Caco-2 (cell line): ENCODE measurements around the gene LCMT2. TPM values are rescaled to one million over a fixed set of nuclear protein-coding genes. Genes with fewer than 3 reads are reported as not detected.

Source experiments
- BruUV-seq: library from RNA; stranded (reverse); fragments of 400-500 nt; replicated peaks from 2 replicates; lab custom pipeline; 2021; lab: Mats Ljungman, UMichigan
- CTCF ChIA-PET: fragments of 300-600 bp; sonication (Branson Sonifier 250); formaldehyde crosslinking; loops from one replicate; lab custom pipeline; 2022; ENCODE audit warnings: antibody characterized with exemption; lab: Charles Lee
- POLR2A ChIA-PET: fragments of 300-600 bp; sonication (Branson Sonifier 250); formaldehyde crosslinking; loops from one replicate; lab custom pipeline; 2022; ENCODE audit warnings: antibody characterized with exemption; lab: Charles Lee
- DNase-seq, 2 experiments: peaks; one replicate each; pipeline versions ENCODE4 v3.0.0 to v3.0.0-alpha.2; 2020 to 2022
- H3K27me3 ChIP-seq: replicated peaks from 2 replicates; pipeline ENCODE4 v1.6.0; 2011; ENCODE audit warnings: low read length; ENCODE audit not compliant: control insufficient read depth, insufficient read depth
- H3K36me3 ChIP-seq: 2 replicates; pipeline ENCODE4 v1.5.1; 2011; ENCODE audit warnings: low read length; ENCODE audit not compliant: control insufficient read depth, insufficient read depth
- H3K4me1 ChIP-seq: fragments of 250-450 bp; sonication (Bioruptor Pico); 2 replicates; pipeline ENCODE4 v1.5.1; 2020; ENCODE audit warnings: mild to moderate bottlenecking
- H3K4me3 ChIP-seq: 2 replicates; pipeline ENCODE4 v1.5.1; 2011; ENCODE audit warnings: low read depth, mild to moderate bottlenecking, control low read depth, low read length
- H3K9me3 ChIP-seq: fragments of 250-450 bp; sonication (Bioruptor Pico); 2 replicates; pipeline ENCODE4 v1.5.1; 2020; ENCODE audit warnings: mild to moderate bottlenecking, moderate library complexity
- H3K27ac Mint-ChIP-seq: one replicate; pipeline ENCODE4 v1.8.0; 2022; ENCODE audit warnings: mixed read lengths; ENCODE audit not compliant: unreplicated experiment
- H3K27me3 Mint-ChIP-seq: one replicate; pipeline ENCODE4 v1.8.0; 2022; ENCODE audit warnings: mixed read lengths; ENCODE audit not compliant: insufficient read depth, unreplicated experiment
- H3K36me3 Mint-ChIP-seq: one replicate; pipeline ENCODE4 v1.8.0; 2022; ENCODE audit warnings: mild to moderate bottlenecking, mixed read lengths; ENCODE audit not compliant: insufficient read depth, unreplicated experiment
- H3K4me1 Mint-ChIP-seq: one replicate; pipeline ENCODE4 v1.8.0; 2022; ENCODE audit warnings: low read depth, mixed read lengths; ENCODE audit not compliant: unreplicated experiment
- H3K4me3 Mint-ChIP-seq: one replicate; pipeline ENCODE4 v1.8.0; 2022; ENCODE audit warnings: mild to moderate bottlenecking, moderate library complexity, mixed read lengths; ENCODE audit not compliant: unreplicated experiment
- H3K9me3 Mint-ChIP-seq: one replicate; pipeline ENCODE4 v1.8.0; 2022; ENCODE audit warnings: mixed read lengths; ENCODE audit not compliant: unreplicated experiment
- intact Hi-C: fragments of 100-400 bp; cut with micrococcal nuclease; formaldehyde crosslinking; loops from one replicate; pipeline ENCODE4 v1.10.0; 2022; ENCODE audit not compliant: unreplicated experiment
- total RNA-seq: library from RNA; stranded (reverse); gene quantifications from 2 replicates; pipeline ENCODE4 v1.2.3, GENCODE V29; 2022
- TF ChIP-seq, protein P1 (sequence below), 2 experiments: fragments of 200-600 bp in 1 of 2; IDR thresholded peaks; 1 replicate in 1 of 2; 2 replicates in 1 of 2; pipeline versions ENCODE4 v1.5.1 to v1.8.0; 2011 to 2022; ENCODE audit warnings: antibody characterized with exemption in 1 of 2, control low read depth in 1 of 2, inconsistent platforms in 1 of 2, low read depth in 1 of 2, low read length in 1 of 2, mild to moderate bottlenecking in 1 of 2, moderate library complexity in 1 of 2; ENCODE audit not compliant: insufficient read depth in 1 of 2, severe bottlenecking in 1 of 2, unreplicated experiment in 1 of 2

LCMT2 gene
- total RNA-seq, 1 experiment from 2014 or later = 7.9 TPM

DNA sequence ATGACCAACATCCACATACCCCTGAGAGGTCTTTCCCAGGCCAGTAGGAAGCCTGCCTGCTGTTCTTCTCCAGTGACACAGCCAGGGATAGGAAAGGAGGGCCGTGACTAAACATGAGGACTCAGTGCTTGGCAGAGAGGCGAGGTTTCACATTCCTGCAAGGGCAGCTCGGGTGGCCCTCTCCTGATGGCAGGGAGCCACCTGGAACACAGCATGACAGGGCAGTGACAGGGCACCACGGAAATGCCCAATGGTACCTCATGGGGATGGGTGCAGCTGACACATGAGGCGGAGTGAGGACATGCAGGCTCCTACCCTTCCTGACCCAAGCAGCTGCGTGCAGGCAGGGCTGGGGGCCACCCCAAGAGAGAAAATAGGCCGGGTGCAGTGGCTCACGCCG, 56.2 kb downstream of the LCMT2 start:
- intact Hi-C loops = no loop called here
- CTCF ChIA-PET = no interaction called here
- H3K27me3 ChIP-seq = no peaks in the 10 kb centered on the region; the same call in 1 of the 2 replicates
- POLR2A ChIA-PET = no interaction called here
- TF ChIP-seq, protein P1, sequence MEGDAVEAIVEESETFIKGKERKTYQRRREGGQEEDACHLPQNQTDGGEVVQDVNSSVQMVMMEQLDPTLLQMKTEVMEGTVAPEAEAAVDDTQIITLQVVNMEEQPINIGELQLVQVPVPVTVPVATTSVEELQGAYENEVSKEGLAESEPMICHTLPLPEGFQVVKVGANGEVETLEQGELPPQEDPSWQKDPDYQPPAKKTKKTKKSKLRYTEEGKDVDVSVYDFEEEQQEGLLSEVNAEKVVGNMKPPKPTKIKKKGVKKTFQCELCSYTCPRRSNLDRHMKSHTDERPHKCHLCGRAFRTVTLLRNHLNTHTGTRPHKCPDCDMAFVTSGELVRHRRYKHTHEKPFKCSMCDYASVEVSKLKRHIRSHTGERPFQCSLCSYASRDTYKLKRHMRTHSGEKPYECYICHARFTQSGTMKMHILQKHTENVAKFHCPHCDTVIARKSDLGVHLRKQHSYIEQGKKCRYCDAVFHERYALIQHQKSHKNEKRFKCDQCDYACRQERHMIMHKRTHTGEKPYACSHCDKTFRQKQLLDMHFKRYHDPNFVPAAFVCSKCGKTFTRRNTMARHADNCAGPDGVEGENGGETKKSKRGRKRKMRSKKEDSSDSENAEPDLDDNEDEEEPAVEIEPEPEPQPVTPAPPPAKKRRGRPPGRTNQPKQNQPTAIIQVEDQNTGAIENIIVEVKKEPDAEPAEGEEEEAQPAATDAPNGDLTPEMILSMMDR (IDR thresholded peaks at IDR 0.05; ENCODE audit: insufficient read depth in 1 of 2, low read depth in 1 of 2, low read length in 1 of 2, severe bottlenecking in 1 of 2, unreplicated experiment in 1 of 2) = no peak
- Mint-ChIP-seq H3K27me3 (peaks cover 17% of the 10 kb centered on the region), H3K36me3 (no peaks in the 10 kb centered on the region), H3K4me1 (no peaks in the 10 kb centered on the region), H3K4me3 (no peak overlapping the region), H3K9me3 (no peaks in the 10 kb centered on the region), H3K27ac (no peak overlapping the region)
- no peaks in the 10 kb centered on the region for H3K9me3 ChIP-seq
- no peaks in the 10 kb centered on the region for H3K36me3 ChIP-seq
- no peak overlapping the region for H3K4me3 ChIP-seq
- no TSS peak for BruUV-seq
- no peaks in the 10 kb centered on the region for H3K4me1 ChIP-seq
- DNase-seq = no peak

Other genes with a start within 250 kb of the LCMT2 start
- gene UBR1, start 224.5 kb downstream of the LCMT2 start, total RNA-seq = 21.9 and 22.3 TPM in 2 replicates
- 22.0 and 23.7 TPM in 2 replicates for gene TMEM62, start 197.0 kb downstream of the LCMT2 start, total RNA-seq
- gene CCNDBP1, start 145.2 kb downstream of the LCMT2 start, total RNA-seq = 21.7 and 23.1 TPM in 2 replicates
- gene EPB42, start 109.6 kb downstream of the LCMT2 start, total RNA-seq = not detected in 2 replicates
- gene TGM5, start 63.6 kb downstream of the LCMT2 start, total RNA-seq = not detected in 2 replicates
- not detected in 2 replicates for gene TGM7, start 28.3 kb downstream of the LCMT2 start, total RNA-seq
- gene ZSCAN29, start 40.5 kb upstream of the LCMT2 start, total RNA-seq = 39.4 and 43.0 TPM in 2 replicates
- gene TUBGCP4, start 40.5 kb upstream of the LCMT2 start, total RNA-seq = 28.4 and 29.2 TPM in 2 replicates
- gene TP53BP1, start 162.6 kb upstream of the LCMT2 start, total RNA-seq = 39.8 and 46.8 TPM in 2 replicates
- gene MAP1A, start 187.0 kb upstream of the LCMT2 start, total RNA-seq = 0.84 and 0.88 TPM in 2 replicates